D721Med (cell line): Measurements from ENCODE around the gene CPA3.

Experiments
- DNase-seq: peaks from one replicate; pipeline ENCODE4 v3.0.0; 2011; ENCODE audit warnings: low spot score; ENCODE audit not compliant: insufficient read length
- FAIRE-seq: peaks from 2 replicates; lab custom pipeline; 2011; peaks lifted over from hg19 to GRCh38; lab: Jason Lieb, UNC
- CTCF ChIP-seq: IDR thresholded peaks from 2 replicates; pipeline ENCODE4 v1.5.1; 2012; ENCODE audit warnings: mild to moderate bottlenecking, control low read depth; ENCODE audit not compliant: insufficient read depth; ENCODE audit errors: missing control alignments

The CPA3 gene

GRCh38 chr3:148825476-148825875 lies 39.6 kb upstream of the CPA3 start:
- FAIRE-seq (no peak), DNase-seq (no peak)
- TF ChIP-seq CTCF = no peak

GRCh38 chr3:148827585-148827984 lies 37.5 kb upstream of the CPA3 start, which contains the start of gene CPB1:
Gene CPB1 (plus strand): TSS chr3:148827811. CDS start chr3:148827824, 13 bp downstream.
- DNase-seq (no peak), FAIRE-seq (no peak)
- TF ChIP-seq CTCF = no peak

GRCh38 chr3:148828136-148828690 lies 36.9 kb upstream of the CPA3 start:
- FAIRE-seq = no peak

GRCh38 chr3:148829926-148830325 lies 35.2 kb upstream of the CPA3 start:
- TF ChIP-seq CTCF = no peak
- FAIRE-seq (no peak), DNase-seq (no peak)

More at GRCh38 chr3:148828136-148828690, 36.9 kb upstream of the CPA3 start:
- no peak for DNase-seq
- TF ChIP-seq CTCF = no peak

GRCh38 chr3:148833223-148833622 lies 31.9 kb upstream of the CPA3 start:
- FAIRE-seq = no peak
- DNase-seq = no peak
- no peak for TF ChIP-seq CTCF

GRCh38 chr3:148839805-148840204 lies 25.3 kb upstream of the CPA3 start:
- no peak for TF ChIP-seq CTCF
- FAIRE-seq = no peak
- no peak for DNase-seq

GRCh38 chr3:148840451-148840850 lies 24.6 kb upstream of the CPA3 start:
- FAIRE-seq (no peak), DNase-seq (no peak)
- TF ChIP-seq CTCF = no peak
